Eye (tissue), 1 donor: ENCODE measurements around the gene GAS7.

Experiments used
- DNase-seq: peaks from one replicate; pipeline ENCODE4 v3.0.0-alpha.2; 2015

GAS7 gene

DNA sequence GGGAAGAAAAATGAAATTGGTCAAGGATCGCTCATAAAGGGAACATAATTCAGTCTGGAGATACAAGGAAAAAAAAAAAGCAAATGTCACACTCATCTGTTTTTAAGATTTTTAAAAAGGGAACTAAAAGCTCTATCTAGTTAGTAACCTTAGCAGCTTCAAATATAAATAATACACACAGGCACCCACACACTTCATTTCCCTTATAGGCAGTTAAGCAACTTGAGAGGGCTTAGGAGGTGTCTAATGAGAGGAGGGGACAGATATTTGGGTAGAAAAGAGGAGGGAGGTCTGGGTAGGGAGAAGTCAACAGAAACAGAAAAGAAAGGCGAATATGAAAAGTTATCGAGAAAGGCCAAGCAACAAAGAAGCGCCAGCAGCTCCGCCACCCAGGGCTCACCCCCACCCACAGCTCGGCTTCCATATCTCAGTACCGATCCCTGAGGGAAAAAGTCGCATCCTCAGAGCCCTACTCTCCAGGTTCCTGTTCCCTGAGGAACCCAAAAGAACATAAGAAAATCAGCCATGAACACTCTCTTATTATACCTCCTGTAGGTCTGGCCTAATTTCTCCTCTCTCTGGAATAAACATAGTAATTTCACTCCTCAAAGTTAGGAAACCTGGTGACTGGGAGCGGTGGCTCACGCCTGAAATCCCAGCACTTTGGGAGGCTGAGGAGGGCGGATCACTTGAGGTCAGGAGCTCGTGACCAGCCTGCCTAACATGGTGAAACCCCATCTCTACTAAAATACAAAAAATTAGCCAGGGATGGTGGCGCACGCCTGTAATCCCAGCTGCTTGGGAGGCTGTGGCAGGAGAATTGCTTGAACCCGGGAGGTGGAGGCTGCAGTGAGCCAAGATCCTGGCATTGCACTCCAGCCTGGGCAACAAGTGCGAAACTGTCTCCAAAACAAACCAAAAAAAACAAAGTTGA lies 223.7 kb downstream of the GAS7 start:
- no peak for DNase-seq

DNA sequence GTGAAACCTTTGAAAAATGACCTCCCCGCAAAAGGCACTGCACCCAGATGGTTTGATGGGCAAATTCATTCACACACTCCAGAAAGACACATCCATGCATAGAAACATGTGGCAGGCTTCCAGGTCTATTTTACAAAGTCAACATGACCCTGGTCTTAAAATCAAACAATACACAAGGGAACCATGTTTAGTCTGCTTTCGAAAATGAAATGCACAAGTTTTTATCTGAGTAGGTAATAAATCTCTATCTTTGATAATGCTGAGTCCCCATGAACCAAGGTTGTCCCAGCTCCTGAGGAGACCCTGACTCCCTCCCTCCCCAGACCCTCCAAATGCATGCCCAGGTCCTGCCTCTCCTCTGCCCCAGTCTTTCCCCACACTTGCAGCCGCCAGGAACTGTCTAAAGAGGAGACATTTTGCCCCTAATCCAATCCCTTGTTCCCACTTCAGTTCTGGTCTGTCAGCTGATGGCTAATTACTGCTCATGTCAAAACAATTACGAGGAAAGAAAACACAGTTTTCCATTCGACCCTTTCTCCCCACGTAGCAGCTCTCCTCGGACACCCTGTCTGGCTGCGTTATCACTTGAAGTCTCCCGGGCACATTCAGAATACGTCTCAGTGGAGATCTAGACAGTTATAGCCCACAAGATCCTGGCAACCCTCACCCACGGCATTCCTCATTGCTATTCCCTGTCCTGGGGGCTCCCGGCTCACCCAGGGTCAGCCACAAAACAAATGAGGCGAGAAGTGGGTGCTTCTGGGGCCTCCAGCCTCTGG lies 224.5 kb downstream of the GAS7 start:
- peak; percentile 57 for DNase-seq

- peak; percentile 66 for DNase-seq
Observed at GRCh38 chr17:9971991-9972390, 226.4 kb downstream of the GAS7 start.

GRCh38 chr17:9969301-9969935 lies 229.0 kb downstream of the GAS7 start:
- DNase-seq: no peak

DNA sequence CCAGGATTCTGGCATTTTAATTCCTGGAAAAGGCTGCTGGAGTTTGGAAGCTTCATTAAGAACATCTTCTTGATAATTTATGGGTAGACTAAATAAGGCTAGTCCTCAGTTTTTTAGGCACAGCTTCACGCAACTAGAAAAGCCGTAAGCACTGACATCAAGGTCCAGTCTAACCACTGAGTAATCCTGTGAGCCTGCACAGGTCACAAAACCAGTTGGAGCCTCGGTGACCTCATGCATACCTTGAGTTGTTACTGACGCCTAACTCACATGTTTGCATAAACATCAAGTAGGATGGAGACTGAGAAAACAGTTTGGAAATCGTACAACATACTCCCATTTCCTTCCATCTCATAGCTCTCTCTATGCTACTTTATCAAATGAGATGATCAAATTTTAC lies 229.5 kb downstream of the GAS7 start:
- DNase-seq: no peak

GRCh38 chr17:9968008-9968407 lies 230.4 kb downstream of the GAS7 start:
- DNase-seq: no peak

DNA sequence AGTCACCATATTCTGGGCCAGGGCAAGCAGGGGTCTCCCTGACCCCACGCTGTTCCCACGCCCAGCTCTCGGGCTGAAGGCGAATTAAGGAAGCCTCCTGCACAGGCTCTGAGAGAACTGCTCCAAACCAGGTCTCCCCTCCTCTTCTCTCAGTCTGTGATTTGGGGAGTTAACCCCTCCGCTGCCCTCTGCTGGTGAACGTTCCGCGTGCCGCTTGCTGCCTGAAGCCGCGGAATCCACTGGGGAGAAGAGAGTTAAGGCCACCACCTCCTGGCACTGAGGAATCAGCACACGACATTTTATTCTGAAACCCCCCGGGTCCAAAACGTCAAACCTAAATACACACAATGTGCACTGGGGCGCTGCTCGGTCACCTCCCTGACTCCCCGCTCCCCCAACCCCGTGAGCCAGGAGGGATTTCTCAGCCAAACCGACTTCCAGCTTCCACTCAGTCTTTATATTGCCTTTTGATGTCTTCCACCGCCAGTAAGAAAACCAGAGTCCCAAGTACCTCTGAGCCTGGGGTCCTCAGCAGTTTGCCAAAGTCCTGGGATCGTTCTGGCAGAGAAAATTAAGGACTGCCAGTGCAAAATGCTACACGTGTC lies 238.9 kb downstream of the GAS7 start:
- peak; percentile 89 for DNase-seq

- DNase-seq: peak; percentile 75
Observed at GRCh38 chr17:9958586-9959281, 239.7 kb downstream of the GAS7 start.

GRCh38 chr17:9957244-9957643 lies 241.2 kb downstream of the GAS7 start:
- no peak for DNase-seq

GRCh38 chr17:9956474-9957131 lies 241.8 kb downstream of the GAS7 start:
- no peak for DNase-seq

GRCh38 chr17:9953492-9953891 lies 244.9 kb downstream of the GAS7 start:
- no peak for DNase-seq

- DNase-seq: no peak
Observed at GRCh38 chr17:9951803-9952202, 246.6 kb downstream of the GAS7 start.

DNA sequence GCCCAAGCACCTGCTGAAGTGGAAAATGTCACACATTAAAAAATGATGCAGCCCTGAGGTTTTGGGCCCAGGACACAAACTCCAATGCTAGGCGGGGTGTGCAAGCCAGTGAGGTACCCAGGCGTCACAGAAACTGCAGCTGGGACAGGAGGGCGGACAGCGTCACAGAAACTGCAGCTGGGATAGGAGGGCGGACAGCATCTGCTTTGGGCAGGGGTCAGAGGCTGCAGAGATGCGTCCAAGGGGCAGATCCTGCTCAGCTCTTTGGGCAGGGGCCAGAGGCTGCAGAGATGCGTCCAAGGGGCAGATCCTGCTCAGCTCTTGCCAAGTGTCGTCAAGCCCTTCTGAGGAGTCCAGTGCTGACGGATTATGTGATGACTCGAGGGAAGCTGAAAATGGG lies 249.5 kb downstream of the GAS7 start:
- DNase-seq: no peak

DNA sequence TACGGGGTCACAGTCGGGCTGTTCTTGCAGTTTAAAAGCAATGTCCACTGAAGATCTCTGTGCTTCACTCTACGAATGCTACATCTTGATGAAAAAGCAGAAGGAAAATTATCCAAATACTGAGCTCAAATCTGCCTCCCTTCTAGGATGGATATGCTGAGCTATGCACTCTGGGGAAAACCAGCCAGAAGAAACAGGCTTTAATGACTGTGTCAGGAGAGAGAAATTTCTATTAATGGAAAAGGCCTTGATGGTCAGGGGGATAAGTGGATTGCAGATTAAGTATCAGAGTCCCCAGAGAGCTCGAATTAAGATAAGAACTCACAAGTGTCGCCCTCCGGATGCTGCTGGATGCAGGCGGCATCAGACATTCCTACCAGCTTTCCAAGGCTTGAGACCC lies 253.7 kb downstream of the GAS7 start:
- no peak for DNase-seq

DNA sequence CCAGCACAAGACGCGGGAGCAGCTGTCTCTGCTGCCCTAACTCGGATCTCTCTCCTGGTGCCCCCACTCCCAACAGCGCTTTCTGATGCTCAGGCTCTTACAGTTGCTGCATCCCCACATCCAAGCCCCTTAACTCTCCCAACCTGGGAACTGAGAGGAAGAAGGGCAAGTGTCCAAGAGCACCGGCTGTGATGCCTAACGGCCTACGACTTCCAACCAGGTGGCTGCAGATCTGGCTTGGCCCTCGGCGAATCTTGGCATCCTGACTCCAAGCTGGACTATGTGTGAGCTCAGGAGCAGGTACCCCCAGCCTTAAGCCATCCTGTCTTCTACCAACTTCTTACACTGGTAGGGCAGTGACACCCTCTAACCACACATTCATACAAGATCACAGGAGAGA lies 255.1 kb downstream of the GAS7 start:
- DNase-seq: no peak

- no peak for DNase-seq
Observed at GRCh38 chr17:9942885-9943284, 255.5 kb downstream of the GAS7 start.

GRCh38 chr17:9941305-9941704 lies 257.1 kb downstream of the GAS7 start:
- DNase-seq: no peak

GRCh38 chr17:9940841-9941240 lies 257.6 kb downstream of the GAS7 start:
- DNase-seq: no peak

DNA sequence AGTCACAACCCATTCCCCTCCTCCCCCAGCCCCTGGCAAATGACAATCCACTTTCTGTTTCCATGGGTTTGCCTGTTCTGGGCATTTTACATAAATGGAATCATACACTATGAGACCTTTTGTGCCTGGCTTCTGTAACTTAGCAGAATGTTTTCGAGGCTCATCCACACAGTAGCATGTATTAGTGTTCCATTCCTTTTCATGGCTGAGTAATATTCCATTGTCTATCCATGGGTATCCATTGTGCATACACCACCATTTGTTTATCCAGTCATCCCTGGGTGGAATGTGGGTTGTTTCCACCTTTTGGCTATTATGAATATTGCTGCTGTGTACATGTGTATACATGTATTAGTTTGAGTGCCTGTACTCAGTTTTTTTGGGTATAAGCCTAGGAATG lies 259.6 kb downstream of the GAS7 start:
- no peak for DNase-seq

GRCh38 chr17:9937901-9938300 lies 260.5 kb downstream of the GAS7 start:
- DNase-seq: no peak

DNA sequence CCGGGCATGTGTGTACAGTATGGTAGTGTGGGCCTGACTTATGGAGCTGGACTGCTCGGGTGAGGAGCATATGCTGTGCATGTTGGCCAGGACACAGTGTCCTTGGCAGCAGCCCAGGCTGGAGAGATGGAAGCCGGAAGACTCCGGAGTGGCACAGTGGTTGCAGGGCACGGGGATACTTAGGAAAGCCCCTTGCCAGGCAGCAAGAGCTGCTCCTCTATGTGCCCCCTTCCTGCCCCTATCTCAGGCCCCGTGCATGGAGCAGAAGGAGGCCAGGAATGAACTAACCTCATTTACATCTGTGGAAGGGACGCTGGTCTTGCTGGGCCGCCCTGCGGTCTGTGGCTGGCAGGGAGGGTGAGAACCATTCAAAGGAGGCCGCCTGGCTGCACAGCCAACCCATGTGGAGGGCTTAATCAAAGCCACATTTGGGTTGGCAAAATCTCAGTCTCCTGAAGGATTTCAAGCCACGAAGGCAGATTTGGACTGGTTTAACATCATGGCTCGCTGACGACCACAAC lies 261.1 kb downstream of the GAS7 start:
- DNase-seq: peak; percentile 57

- DNase-seq: no peak
Observed at GRCh38 chr17:9936095-9936494, 262.3 kb downstream of the GAS7 start.
